NCI-H2081 treated with DMSO at 0.1 percent for 48 hours (cell line): ENCODE results near the gene MAP2K3.

ENCODE experiments used
- DNase-seq: peaks from one replicate; lab custom pipeline; 2025; lab: John Stamatoyannopoulos, UW

MAP2K3 gene

GRCh38 chr17:21284319-21285163, at the start of gene MAP2K3:
TSS of gene MAP2K3 (plus strand) at chr17:21284711. CDS start at chr17:21284921, 210 bp downstream.
- DNase-seq, result peak; percentile 81

GRCh38 chr17:21235921-21236320, 48.6 kb upstream of the MAP2K3 start:
- no peak for DNase-seq

- DNase-seq, result no peak
Observed at GRCh38 chr17:21239680-21240368, 44.7 kb upstream of the MAP2K3 start.

GRCh38 chr17:21240369-21241055, 44.0 kb upstream of the MAP2K3 start:
- DNase-seq, result no peak

GRCh38 chr17:21241564-21241963, 42.9 kb upstream of the MAP2K3 start:
- DNase-seq, result no peak

- DNase-seq, result no peak
Observed at GRCh38 chr17:21242026-21242697, 42.3 kb upstream of the MAP2K3 start.

GRCh38 chr17:21242780-21243515, 41.6 kb upstream of the MAP2K3 start:
- no peak for DNase-seq

- DNase-seq, result no peak
Observed at GRCh38 chr17:21243516-21244303, 40.8 kb upstream of the MAP2K3 start.

- DNase-seq, result no peak
Observed at GRCh38 chr17:21245639-21246084, 38.8 kb upstream of the MAP2K3 start.

GRCh38 chr17:21246698-21247097, 37.8 kb upstream of the MAP2K3 start:
- DNase-seq, result no peak

GRCh38 chr17:21247552-21248258, 36.8 kb upstream of the MAP2K3 start:
- DNase-seq, result no peak

GRCh38 chr17:21248500-21248899, 36.0 kb upstream of the MAP2K3 start:
- DNase-seq, result no peak

GRCh38 chr17:21249086-21249795, 35.3 kb upstream of the MAP2K3 start:
- DNase-seq, result no peak

GRCh38 chr17:21249920-21250703, 34.4 kb upstream of the MAP2K3 start:
- no peak for DNase-seq

- no peak for DNase-seq
Observed at GRCh38 chr17:21250854-21251253, 33.7 kb upstream of the MAP2K3 start.

GRCh38 chr17:21251337-21252010, 33.0 kb upstream of the MAP2K3 start:
- DNase-seq, result no peak

GRCh38 chr17:21252289-21252795, 32.2 kb upstream of the MAP2K3 start:
- DNase-seq, result no peak
